ENCODE data around the gene POGK. TPM values are rescaled to one million over a fixed set of nuclear protein-coding genes. Genes with fewer than 3 reads are reported as not detected.

POGK gene
- polyA plus RNA-seq, 1 donor (not counting 4 experiments of a cell fraction or from before 2014, with no cell fraction given): 14.7 TPM

- FAIRE-seq: no peak
- H3K9me3 ChIP-seq (ENCODE audit: control insufficient read depth, low read depth, low read length): no peaks in the 10 kb centered on the region
These were observed 18.7 kb downstream of the POGK start for GRCh38 chr1:166857995-166858394.

GRCh38 chr1:166858726-166859419 is 19.6 kb downstream of the POGK start:
- no peaks in the 10 kb centered on the region for H3K9me1 ChIP-seq (ENCODE audit: control insufficient read depth, extremely low read depth, insufficient read depth, low read length)
- FAIRE-seq: no peak
- dilution Hi-C loops (cut with MboI; ENCODE audit: extremely low pct_ligation_motif_present, low sequenced_read_pairs): loop anchor here (25.0 kb wide), 1 partner anchor 203 kb away; no protein-coding TSS in a partner anchor

More at GRCh38 chr1:166857995-166858394, 18.7 kb downstream of the POGK start:
- Histone ChIP-seq H3K36me3 (ENCODE audit: control insufficient read depth in 2 of 2, extremely low read depth in 1 of 2, insufficient read depth in 2 of 2, low read length in 2 of 2) (peaks cover 12 to 14% of the 10 kb centered on the region in 2 experiments), H4K20me1 (ENCODE audit: control insufficient read depth, extremely low read depth, insufficient read depth, low read length) (no peaks in the 10 kb centered on the region), H3K4me1 (ENCODE audit: control insufficient read depth, extremely low read depth, insufficient read depth, low read length) (no peaks in the 10 kb centered on the region), H2AFZ (ENCODE audit: control insufficient read depth, low read length) (no peak overlapping the region), H3K9me1 (ENCODE audit: control insufficient read depth, extremely low read depth, insufficient read depth, low read length) (no peaks in the 10 kb centered on the region), H3K27ac (ENCODE audit: control insufficient read depth, insufficient read depth, low read length) (no peak overlapping the region), H3K4me3 (ENCODE audit: control insufficient read depth in 2 of 3, extremely low read depth in 1 of 3, insufficient read depth in 2 of 3, low read depth in 1 of 3, low read length in 3 of 3) (no peak overlapping the region), H3K9ac (ENCODE audit: control insufficient read depth, extremely low read depth, insufficient read depth, low read length) (no peak overlapping the region), H3K4me2 (ENCODE audit: control insufficient read depth, extremely low read depth, insufficient read depth, low read depth, low read length) (no peak overlapping the region), H3K27me3 (ENCODE audit: control insufficient read depth, extremely low read depth, insufficient read depth, low read length) (no peaks in the 10 kb centered on the region), H3K79me2 (ENCODE audit: control insufficient read depth, insufficient read depth, low read length) (no peaks in the 10 kb centered on the region)
- dilution Hi-C loops (cut with MboI; ENCODE audit: extremely low pct_ligation_motif_present, low sequenced_read_pairs): loop anchor here (25.0 kb wide), 1 partner anchor 204 kb away; no protein-coding TSS in a partner anchor
- DNase-seq (ENCODE audit: low read depth, low spot score): no peak
- no peak for TF ChIP-seq EZH2 (IDR thresholded peaks at IDR 0.05; ENCODE audit: low read length)
- TF ChIP-seq, protein P1, sequence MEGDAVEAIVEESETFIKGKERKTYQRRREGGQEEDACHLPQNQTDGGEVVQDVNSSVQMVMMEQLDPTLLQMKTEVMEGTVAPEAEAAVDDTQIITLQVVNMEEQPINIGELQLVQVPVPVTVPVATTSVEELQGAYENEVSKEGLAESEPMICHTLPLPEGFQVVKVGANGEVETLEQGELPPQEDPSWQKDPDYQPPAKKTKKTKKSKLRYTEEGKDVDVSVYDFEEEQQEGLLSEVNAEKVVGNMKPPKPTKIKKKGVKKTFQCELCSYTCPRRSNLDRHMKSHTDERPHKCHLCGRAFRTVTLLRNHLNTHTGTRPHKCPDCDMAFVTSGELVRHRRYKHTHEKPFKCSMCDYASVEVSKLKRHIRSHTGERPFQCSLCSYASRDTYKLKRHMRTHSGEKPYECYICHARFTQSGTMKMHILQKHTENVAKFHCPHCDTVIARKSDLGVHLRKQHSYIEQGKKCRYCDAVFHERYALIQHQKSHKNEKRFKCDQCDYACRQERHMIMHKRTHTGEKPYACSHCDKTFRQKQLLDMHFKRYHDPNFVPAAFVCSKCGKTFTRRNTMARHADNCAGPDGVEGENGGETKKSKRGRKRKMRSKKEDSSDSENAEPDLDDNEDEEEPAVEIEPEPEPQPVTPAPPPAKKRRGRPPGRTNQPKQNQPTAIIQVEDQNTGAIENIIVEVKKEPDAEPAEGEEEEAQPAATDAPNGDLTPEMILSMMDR (optimal IDR thresholded peaks at IDR 0.05 in 1 of 3, IDR thresholded peaks at IDR 0.05 in 1 of 3, conservative IDR thresholded peaks at IDR 0.05 in 1 of 3; ENCODE audit: extremely low read depth in 1 of 3, insufficient read depth in 2 of 3, low read length in 3 of 3): no peak

More at GRCh38 chr1:166858726-166859419, 19.6 kb downstream of the POGK start:
- H3K27me3 ChIP-seq (ENCODE audit: control insufficient read depth, extremely low read depth, insufficient read depth, low read length): no peaks in the 10 kb centered on the region
- no peaks in the 10 kb centered on the region for H3K79me2 ChIP-seq (ENCODE audit: control insufficient read depth, insufficient read depth, low read length)
- no peaks in the 10 kb centered on the region for H3K9me3 ChIP-seq (ENCODE audit: control insufficient read depth, low read depth, low read length)
- H3K27ac ChIP-seq (ENCODE audit: control insufficient read depth, insufficient read depth, low read length): no peak overlapping the region
- H4K20me1 ChIP-seq (ENCODE audit: control insufficient read depth, extremely low read depth, insufficient read depth, low read length): no peaks in the 10 kb centered on the region
- no peak for TF ChIP-seq EZH2 (IDR thresholded peaks at IDR 0.05; ENCODE audit: low read length)
- TF ChIP-seq, protein P1 (optimal IDR thresholded peaks at IDR 0.05 in 1 of 3, IDR thresholded peaks at IDR 0.05 in 1 of 3, conservative IDR thresholded peaks at IDR 0.05 in 1 of 3; ENCODE audit: extremely low read depth in 1 of 3, insufficient read depth in 2 of 3, low read length in 3 of 3): no peak
- no peaks in the 10 kb centered on the region for H3K4me1 ChIP-seq (ENCODE audit: control insufficient read depth, extremely low read depth, insufficient read depth, low read length)
- H3K4me2 ChIP-seq (ENCODE audit: control insufficient read depth, extremely low read depth, insufficient read depth, low read depth, low read length): no peak overlapping the region
- no peak overlapping the region for H3K4me3 ChIP-seq (ENCODE audit: control insufficient read depth in 2 of 3, extremely low read depth in 1 of 3, insufficient read depth in 2 of 3, low read depth in 1 of 3, low read length in 3 of 3)
- H3K9ac ChIP-seq (ENCODE audit: control insufficient read depth, extremely low read depth, insufficient read depth, low read length): no peak overlapping the region
- peaks cover 7 to 13% of the 10 kb centered on the region in 2 experiments for H3K36me3 ChIP-seq (ENCODE audit: control insufficient read depth in 2 of 2, extremely low read depth in 1 of 2, insufficient read depth in 2 of 2, low read length in 2 of 2)
- no peak for DNase-seq (ENCODE audit: low read depth, low spot score)
- no peak overlapping the region for H2AFZ ChIP-seq (ENCODE audit: control insufficient read depth, low read length)

Measured in keratinocyte (primary cell).